IPS-NIHi11 (cell line): Measurements from ENCODE around the gene BTBD16.

Experiments used
- DNase-seq: peaks from one replicate; pipeline ENCODE4 v3.0.0; 2012; ENCODE audit warnings: mixed read lengths, low spot score

Gene BTBD16

GRCh38 chr10:122271076-122271475 is at the start of gene BTBD16:
BTBD16 (plus strand) TSS chr10:122271296; CDS start chr10:122275082, 3,786 bp downstream.
- DNase-seq = no peak

GRCh38 chr10:122221958-122222357 is 49.1 kb upstream of the BTBD16 start:
- no peak for DNase-seq

- DNase-seq = no peak
Measured at GRCh38 chr10:122222638-122223037, 48.5 kb upstream of the BTBD16 start.

- no peak for DNase-seq
Measured at GRCh38 chr10:122224159-122224558, 46.9 kb upstream of the BTBD16 start.

DNA sequence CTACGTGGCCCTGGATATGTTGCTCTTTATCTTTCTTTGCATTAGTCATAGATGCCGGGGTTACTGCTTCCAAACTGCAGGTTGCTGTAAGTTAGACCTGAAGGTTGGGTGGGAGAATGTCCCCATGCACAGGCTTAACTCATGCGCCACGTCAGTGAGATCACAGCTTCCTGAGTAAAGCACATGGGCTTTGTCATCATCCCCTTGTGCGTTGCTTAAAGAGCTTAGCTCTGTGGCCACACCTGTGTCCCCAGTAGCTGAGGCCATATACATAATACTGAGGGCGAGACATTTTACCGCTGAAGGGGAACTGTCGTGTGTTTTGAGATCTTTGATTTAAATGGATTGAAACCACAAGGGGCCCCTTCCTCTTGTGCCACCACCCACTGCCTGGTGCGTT is 45.8 kb upstream of the BTBD16 start:
- DNase-seq = no peak

- no peak for DNase-seq
Measured at GRCh38 chr10:122227754-122228153, 43.3 kb upstream of the BTBD16 start.

DNA sequence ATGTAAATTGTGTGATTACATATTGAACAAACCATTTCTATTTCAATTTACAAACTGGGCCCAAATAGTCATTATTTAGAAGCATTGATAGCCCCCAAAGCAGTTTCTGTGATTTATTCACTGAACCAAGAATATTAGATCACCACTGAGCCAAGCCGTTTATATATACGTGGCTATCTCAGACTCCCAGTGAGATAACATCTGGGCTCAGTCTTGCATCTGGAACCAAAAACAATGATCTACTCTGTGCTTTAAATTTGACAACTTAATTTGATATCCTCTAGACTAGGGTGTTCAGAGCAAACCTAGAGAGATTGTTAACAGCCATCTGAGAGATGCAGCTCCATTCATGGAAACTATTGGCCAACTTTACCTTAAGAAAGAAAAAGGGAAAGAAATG is 41.4 kb upstream of the BTBD16 start:
- DNase-seq = no peak

DNA sequence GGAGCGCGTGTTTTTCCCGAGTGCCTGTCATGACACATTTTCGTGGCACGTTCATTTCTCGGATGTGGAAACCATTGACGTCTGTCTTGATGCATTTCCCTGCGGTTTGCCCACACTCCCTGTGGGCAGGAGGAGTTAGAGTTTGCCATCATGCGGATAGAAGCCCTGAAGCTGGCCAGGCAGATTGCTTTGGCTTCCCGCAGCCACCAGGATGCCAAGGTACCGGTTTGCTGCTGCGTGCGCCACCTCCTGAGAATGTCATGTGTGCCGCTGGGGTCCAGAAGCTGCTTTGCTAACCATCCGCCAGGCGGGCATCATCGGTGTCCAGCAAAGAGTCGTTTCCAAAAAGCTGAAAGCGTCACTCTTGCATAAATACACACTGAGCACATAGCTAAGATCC is 40.9 kb upstream of the BTBD16 start:
- no peak for DNase-seq

- DNase-seq = no peak
Measured at GRCh38 chr10:122232769-122233168, 38.3 kb upstream of the BTBD16 start.

DNA sequence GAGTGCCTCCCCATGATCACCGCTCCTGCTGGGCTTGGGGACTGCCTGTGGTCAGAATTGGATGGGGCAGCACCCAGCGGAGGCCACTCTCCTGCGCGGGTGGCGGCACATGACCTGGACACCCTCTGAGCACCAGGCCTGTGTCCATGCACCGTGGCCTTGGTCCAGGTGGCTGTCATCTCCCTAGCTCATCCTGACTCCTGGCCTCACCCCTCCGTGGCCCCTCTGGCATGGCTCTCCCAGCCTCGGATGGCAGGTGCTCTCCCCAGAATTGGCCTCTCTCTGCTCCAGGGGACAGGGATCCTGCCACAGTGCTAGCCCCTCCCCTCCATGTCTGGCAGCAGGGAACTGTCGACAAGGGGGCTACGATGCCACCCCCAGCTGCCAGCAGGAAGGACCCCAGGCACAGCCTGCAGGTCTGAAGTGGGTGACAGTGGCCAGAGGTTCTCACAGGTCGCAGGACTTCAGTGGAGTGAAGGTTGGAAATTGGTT is 37.2 kb upstream of the BTBD16 start:
- DNase-seq = no peak

GRCh38 chr10:122234416-122234815 is 36.7 kb upstream of the BTBD16 start:
- DNase-seq = no peak

- DNase-seq = no peak
Measured at GRCh38 chr10:122236690-122237306, 34.3 kb upstream of the BTBD16 start.

DNA sequence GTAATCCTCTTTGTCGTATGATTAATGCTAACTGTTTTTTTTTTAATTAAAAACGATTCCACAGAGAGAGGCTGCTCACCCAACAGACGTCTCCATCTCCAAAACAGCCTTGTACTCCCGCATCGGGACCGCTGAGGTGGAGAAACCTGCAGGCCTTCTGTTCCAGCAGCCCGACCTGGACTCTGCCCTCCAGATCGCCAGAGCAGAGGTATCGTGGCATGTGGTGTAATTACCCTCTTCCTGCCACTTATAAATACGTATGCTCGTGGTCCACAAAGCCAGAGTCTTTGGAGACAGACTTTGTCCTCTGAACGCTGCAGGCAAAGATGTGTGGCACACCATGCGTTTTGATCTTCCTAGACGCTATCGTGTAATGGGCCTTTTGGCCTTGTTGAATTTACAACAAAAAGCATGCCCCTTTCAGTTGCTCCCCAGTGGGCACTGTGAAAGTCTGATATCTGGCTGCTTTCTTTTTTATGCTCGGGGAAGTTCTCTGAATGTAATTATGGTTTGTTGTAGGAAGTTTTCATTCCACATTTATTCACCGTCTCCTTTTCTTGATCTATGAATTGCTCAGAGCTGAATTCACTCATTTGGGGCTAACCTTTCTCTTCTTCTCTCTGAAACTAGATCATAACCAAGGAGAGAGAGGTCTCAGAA is 33.6 kb upstream of the BTBD16 start:
- no peak for DNase-seq

- no peak for DNase-seq
Measured at GRCh38 chr10:122239578-122240257, 31.4 kb upstream of the BTBD16 start.

GRCh38 chr10:122240401-122240800 is 30.7 kb upstream of the BTBD16 start:
- DNase-seq = no peak

DNA sequence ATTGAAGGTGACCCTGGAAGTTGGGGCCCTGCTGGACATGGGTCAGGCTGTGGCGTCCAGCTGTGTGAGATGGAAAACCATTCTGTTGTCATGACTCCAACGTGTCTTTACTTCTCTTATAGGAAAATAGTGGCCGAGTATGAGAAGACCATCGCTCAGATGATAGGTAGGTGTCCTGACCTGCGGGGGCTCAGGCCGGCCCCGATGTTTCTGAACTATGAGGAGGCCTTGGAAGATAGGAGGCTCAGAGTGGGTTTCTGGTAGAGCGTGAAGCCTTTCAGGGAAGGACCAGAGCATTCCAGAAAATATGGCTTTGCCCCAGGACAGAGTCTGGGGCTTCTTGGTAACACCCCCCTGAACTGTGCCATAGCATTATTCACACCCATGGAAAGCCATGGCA is 29.3 kb upstream of the BTBD16 start:
- DNase-seq = no peak

DNA sequence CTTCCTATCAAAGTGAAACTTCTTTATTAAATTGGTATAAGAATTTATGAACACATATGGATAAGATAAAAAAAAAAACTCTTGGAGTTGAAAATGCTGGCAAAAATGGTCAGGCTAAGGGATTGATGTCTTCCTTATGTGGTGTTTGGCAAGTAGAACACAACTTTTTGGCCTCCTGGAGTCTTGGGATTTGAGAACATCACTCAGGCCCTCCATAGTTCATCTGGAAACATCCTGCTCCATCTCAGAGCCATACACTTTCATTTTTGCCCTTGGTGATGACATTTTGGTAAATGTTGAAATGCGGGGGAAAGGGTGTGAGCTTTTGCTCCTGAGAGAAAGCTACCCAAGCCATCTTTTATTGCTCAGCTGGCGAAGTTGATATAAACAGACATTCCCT is 27.5 kb upstream of the BTBD16 start:
- no peak for DNase-seq

- DNase-seq = no peak
Measured at GRCh38 chr10:122244001-122244975, 26.8 kb upstream of the BTBD16 start.

DNA sequence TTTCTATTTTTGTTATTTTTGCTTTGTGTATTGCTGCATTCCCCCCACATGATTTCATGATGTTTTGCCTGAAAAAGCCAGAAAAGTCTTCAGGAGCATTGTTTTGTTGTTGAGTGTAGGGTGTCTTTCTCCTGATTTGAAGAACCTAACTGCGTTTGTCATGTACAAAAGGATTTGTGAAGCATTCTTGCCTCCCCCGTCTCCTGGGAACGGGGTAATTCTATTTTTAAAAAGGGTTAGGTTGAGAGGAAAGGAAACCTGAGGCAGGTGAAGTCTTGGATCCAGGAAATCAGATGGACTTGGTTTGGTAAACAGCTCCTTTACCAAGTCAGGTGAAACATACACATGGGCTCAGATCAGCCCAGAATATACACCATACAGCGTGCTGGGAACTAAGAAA is 26.0 kb upstream of the BTBD16 start:
- no peak for DNase-seq

DNA sequence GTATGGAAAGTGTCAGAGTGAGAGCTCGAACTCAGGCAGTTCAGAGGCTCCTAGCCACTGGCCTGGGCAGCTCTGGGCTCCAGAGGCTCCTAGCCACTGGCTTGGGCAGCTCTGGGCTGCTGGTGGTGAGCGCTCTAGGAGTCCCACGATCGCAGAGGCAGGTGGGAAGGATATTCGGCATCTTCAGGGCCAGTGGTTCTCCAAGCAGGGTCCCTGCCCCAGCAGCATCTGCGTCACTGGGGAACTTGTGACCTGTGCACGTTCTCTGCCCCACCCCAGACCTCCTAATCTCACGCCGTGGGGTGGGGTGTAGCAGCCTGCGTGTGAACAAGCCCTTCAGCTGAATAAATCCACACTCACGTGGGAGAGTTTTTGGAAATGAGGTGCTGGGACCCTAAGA is 25.2 kb upstream of the BTBD16 start:
- no peak for DNase-seq

- no peak for DNase-seq
Measured at GRCh38 chr10:122246830-122247520, 24.1 kb upstream of the BTBD16 start.
